Subcutaneous abdominal adipose tissue (tissue), 5 donors: ENCODE measurements around the gene PRR20B.
"Not testable (repeated sequence)": the region's sequence is repeated elsewhere in the genome, so short reads cannot be mapped to it uniquely, and the experiment has no call there.

Experiments
- H3K27ac ChIP-seq: one replicate; pipeline ENCODE4 v1.7.0; 2013; ENCODE audit warnings: low read depth, mild to moderate bottlenecking, inconsistent platforms, low read length, moderate library complexity
- H3K27me3 ChIP-seq, 5 donors: one replicate each; pipeline ENCODE4 v1.7.0; 2013; ENCODE audit warnings: low read length in 5 of 5, inconsistent platforms in 1 of 5; ENCODE audit not compliant: control insufficient read depth in 5 of 5, insufficient read depth in 4 of 5
- H3K36me3 ChIP-seq, 5 donors: one replicate each; pipeline ENCODE4 v1.7.0; 2013; ENCODE audit warnings: low read length in 5 of 5; ENCODE audit not compliant: control insufficient read depth in 5 of 5, insufficient read depth in 5 of 5
- H3K4me1 ChIP-seq, 5 donors: one replicate each; pipeline ENCODE4 v1.7.0; 2013; ENCODE audit warnings: low read length in 5 of 5, mild to moderate bottlenecking in 3 of 5, moderate library complexity in 1 of 5; ENCODE audit not compliant: control insufficient read depth in 5 of 5, insufficient read depth in 5 of 5
- H3K4me3 ChIP-seq, 5 donors: one replicate each; pipeline ENCODE4 v1.7.0; 2013; ENCODE audit warnings: low read length in 5 of 5, low read depth in 1 of 5
- H3K9ac ChIP-seq, 5 donors: one replicate each; pipeline ENCODE4 v1.7.0; 2013; ENCODE audit warnings: low read length in 5 of 5, mild to moderate bottlenecking in 4 of 5, moderate library complexity in 3 of 5
- H3K9me3 ChIP-seq, 5 donors: one replicate each; pipeline ENCODE4 v1.7.0; 2013; ENCODE audit warnings: low read length in 5 of 5; ENCODE audit not compliant: control insufficient read depth in 5 of 5
- donor health status: healthy.
- donor health status: healthy.
- donor health status: healthy.
- donor health status: healthy.
- donor health status: healthy.

Gene PRR20B

GRCh38 chr13:57153761-57154160 lies 6.5 kb downstream of the PRR20B start, which contains the start of gene PRR20C:
Gene PRR20C (plus strand): TSS chr13:57154061. CDS start chr13:57154448, 387 bp downstream.
- H3K9me3 ChIP-seq, H3K27ac ChIP-seq, H3K9ac ChIP-seq, H3K4me3 ChIP-seq, H3K27me3 ChIP-seq, H3K36me3 ChIP-seq, H3K4me1 ChIP-seq: not testable (repeated sequence)

GRCh38 chr13:57160332-57160731 lies 13.0 kb downstream of the PRR20B start, which contains the start of gene PRR20D:
Gene PRR20D (plus strand): TSS chr13:57160632. CDS start chr13:57161019, 387 bp downstream.
- not testable (repeated sequence) for H3K4me1 ChIP-seq, H3K9me3 ChIP-seq, H3K9ac ChIP-seq, H3K27me3 ChIP-seq, H3K4me3 ChIP-seq, H3K36me3 ChIP-seq, H3K27ac ChIP-seq

- H3K27me3 ChIP-seq, H3K9ac ChIP-seq, H3K36me3 ChIP-seq, H3K4me3 ChIP-seq, H3K9me3 ChIP-seq, H3K4me1 ChIP-seq, H3K27ac ChIP-seq: not testable (repeated sequence)
Measured at GRCh38 chr13:57166897-57167296, 19.6 kb downstream of the PRR20B start, which contains the start of gene PRR20E. Gene PRR20E (plus strand): TSS chr13:57167197. CDS start chr13:57167584, 387 bp downstream.

- Histone ChIP-seq H3K9me3 (no peaks in the 10 kb centered on the region), H3K27ac (no peak overlapping the region), H3K27me3 (no peaks in the 10 kb centered on the region), H3K4me3 (no peak overlapping the region), H3K4me1 (no peaks in the 10 kb centered on the region), H3K36me3 (no peaks in the 10 kb centered on the region), H3K9ac (no peak overlapping the region)
Measured at GRCh38 chr13:57191667-57192066, 44.4 kb downstream of the PRR20B start.
